ENCODE results near the gene PPM1M.

The PPM1M gene

GRCh38 chr3:52240059-52240885 lies 5.3 kb upstream of the PPM1M start:
- DNase-seq: peak in 5 of 10 donors; percentile 52 to 94 (median 65)
- intact Hi-C loops (cut with DNase I): no loop called here

- intact Hi-C loops (cut with DNase I): no loop called here
Observed at GRCh38 chr3:52240886-52241370, 4.6 kb upstream of the PPM1M start.

GRCh38 chr3:52242039-52242438 lies 3.5 kb upstream of the PPM1M start:
- no peak for DNase-seq
- intact Hi-C loops (cut with DNase I): no loop called here

More at GRCh38 chr3:52240886-52241370, 4.6 kb upstream of the PPM1M start:
- DNase-seq: no peak

DNA sequence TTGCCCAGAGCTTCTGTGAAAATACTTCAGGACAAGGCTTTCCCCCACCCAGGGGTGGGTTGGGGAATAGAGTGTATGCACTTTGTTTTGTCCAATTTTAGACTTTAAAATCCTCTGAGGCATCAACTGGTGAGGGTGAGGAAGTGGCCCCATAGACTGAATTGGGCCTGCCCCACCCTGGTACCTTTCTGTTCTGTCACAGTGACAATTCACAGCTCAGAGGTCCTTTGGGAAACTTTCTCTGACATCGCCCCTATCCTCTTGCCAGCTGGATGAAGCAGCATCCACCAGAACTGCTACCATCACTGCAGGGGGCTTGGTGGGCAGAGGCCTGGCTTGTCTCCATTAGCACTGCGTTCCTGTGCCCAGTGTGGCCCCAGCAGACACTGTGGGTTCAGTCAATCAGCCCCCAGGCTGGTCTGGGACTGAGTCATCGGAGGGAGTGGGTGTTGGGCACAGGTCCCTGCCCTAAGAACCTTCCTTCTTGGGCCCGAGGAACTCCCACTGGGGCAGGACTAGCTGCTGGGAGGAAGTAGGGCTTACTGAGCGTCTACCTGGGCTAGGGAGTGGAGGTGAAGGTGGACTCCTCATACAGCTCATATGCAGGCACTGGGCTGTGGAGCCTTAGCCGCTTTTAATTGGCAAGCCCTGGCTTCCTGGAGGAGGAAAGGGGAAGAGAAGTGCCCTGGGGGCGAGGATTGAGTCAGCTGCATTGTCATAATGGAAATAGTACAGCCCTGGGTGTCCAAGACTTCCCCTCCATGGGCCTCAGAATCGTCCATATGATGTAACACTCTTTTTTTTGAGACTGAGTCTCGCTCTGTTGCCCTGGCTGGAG lies 1.5 kb upstream of the PPM1M start:
- intact Hi-C loops (cut with DNase I): no loop called here
- peak in 2 of 10 donors; percentile 14 to 78 for DNase-seq

DNA sequence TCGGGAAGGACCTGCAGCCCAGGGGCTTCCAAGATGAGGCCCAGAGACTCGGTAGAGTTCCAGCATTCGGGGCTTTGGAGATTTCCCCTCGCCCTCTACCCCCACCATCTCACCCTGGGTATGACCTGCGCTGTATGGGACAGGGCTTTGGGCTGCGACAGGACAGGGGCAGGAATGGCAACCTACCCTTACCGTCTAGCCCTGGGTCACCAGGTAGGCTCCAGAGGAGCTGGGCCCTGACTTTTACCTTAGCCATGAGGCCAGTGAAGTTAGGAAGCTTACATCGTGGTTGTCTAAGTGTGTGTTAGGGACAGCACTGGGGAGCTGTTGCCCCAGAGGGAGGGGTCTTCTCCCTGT lies 683 bp downstream of the PPM1M start:
- intact Hi-C loops (cut with DNase I): no loop called here

GRCh38 chr3:52246728-52247408 lies 1.3 kb downstream of the PPM1M start:
- DNase-seq: peak in 2 of 10 donors; percentile 71 to 80
- intact Hi-C loops (cut with DNase I): no loop called here

More for the DNA sequence above, 683 bp downstream of the PPM1M start:
- peak in 1 of 10 donors; percentile 32 for DNase-seq

- DNase-seq: peak in 2 of 10 donors; percentile 39 to 51
- intact Hi-C loops (cut with DNase I): no loop called here
Observed at GRCh38 chr3:52247409-52248164, 2.0 kb downstream of the PPM1M start.

- intact Hi-C loops (cut with DNase I): no loop called here
- DNase-seq: peak in 2 of 10 donors; percentile 61 to 80
Observed at GRCh38 chr3:52248165-52248541, 2.6 kb downstream of the PPM1M start.

- intact Hi-C loops (cut with DNase I): no loop called here
- DNase-seq: peak in 8 of 10 donors; percentile 47 to 93 (median 72)
Observed at GRCh38 chr3:52248816-52249547, 3.4 kb downstream of the PPM1M start.

GRCh38 chr3:52249683-52250082 lies 4.1 kb downstream of the PPM1M start:
- peak in 1 of 10 donors; percentile 44 for DNase-seq
- intact Hi-C loops (cut with DNase I): no loop called here

- DNase-seq: no peak
- intact Hi-C loops (cut with DNase I): no loop called here
Observed at GRCh38 chr3:52250122-52250521, 4.6 kb downstream of the PPM1M start.

- intact Hi-C loops (cut with DNase I): no loop called here
- DNase-seq: peak in 7 of 10 donors; percentile 62 to 96 (median 86)
Observed at GRCh38 chr3:52253314-52254304, 8.1 kb downstream of the PPM1M start.

DNA sequence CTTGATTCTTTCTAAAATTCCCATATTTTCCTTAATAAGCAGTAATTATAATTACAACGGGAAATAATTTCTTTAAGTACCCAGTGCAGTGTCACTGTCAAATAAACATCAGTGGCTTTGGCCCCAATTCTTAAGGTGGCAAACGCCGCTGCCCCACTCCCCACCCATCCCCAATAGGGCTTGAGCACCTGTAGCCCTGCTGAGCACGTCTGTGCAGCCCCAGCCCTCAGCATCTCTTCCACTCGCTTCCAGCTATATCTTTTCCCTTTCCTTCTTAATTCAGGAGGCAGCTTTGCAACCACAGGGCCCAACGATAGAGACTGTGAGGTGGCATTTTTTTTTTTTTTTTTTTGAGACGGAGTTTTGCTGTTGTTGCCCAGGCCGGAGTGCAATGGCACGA lies 9.0 kb downstream of the PPM1M start:
- intact Hi-C loops (cut with DNase I): no loop called here
- DNase-seq: no peak

- intact Hi-C loops (cut with DNase I): no loop called here
- no peak for DNase-seq
Observed at GRCh38 chr3:52256159-52256558, 10.6 kb downstream of the PPM1M start.

DNA sequence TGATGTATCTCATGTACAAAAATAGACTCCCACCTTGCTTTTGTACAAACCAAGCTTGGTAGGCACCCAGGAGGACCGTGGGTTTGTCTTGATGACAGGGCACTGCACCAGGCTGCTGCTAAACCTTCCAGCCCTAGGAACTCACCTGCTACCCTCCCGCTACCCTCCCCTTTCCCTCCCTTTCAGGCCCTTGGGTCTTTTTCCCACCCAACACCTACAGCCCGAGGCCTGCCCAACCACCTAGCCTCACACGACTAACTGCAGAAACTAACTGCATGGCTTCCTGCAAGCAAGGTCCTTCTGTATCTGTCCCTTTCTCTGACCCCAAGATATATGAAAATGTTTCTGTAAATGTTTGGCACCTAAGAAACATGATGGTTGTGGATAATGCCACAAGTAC lies 11.1 kb downstream of the PPM1M start:
- DNase-seq: no peak
- intact Hi-C loops (cut with DNase I): no loop called here

GRCh38 chr3:52257911-52258310 lies 12.4 kb downstream of the PPM1M start:
- DNase-seq: no peak
- intact Hi-C loops (cut with DNase I): no loop called here

DNA sequence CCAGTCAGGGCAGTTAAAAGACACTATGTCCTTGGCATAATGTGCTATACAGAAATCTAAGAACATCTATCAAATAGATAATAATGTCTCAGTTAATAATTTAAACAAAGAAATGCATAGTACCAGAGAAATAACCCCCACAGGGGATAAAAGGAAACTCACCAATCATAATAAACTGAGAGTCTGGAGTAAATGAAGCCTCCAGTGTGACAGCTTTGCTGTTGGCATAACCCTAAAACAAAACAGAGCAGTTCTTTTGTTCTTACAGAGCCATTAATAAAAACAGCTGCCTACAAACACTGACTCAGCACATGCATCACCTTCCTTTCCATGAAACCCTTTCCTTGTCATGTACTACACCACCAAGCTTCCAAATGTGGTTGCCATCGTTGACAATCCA lies 13.5 kb downstream of the PPM1M start:
- DNase-seq: no peak
- intact Hi-C loops (cut with DNase I): no loop called here

GRCh38 chr3:52259448-52259847 lies 13.9 kb downstream of the PPM1M start:
- intact Hi-C loops (cut with DNase I): no loop called here
- DNase-seq: no peak

All from posterior cingulate gyrus (tissue), 11 donors.